Parathyroid adenoma (tissue), 2 donors: Measurements from ENCODE around the gene SDK2.

ENCODE experiments used
- H2AFZ ChIP-seq: fragments of 300-600 bp; sonication (generic); one replicate; pipeline ENCODE4 v1.7.0; 2017; ENCODE audit warnings: antibody characterized with exemption, mild to moderate bottlenecking
- H3K27ac ChIP-seq: fragments of 300-600 bp; sonication (generic); one replicate; pipeline ENCODE4 v1.7.0; 2017
- H3K27me3 ChIP-seq: fragments of 300-600 bp; sonication (generic); one replicate; pipeline ENCODE4 v1.7.0; 2017; ENCODE audit warnings: low read length; ENCODE audit not compliant: control insufficient read depth, insufficient read depth
- H3K36me3 ChIP-seq: fragments of 300-600 bp; sonication (generic); one replicate; pipeline ENCODE4 v1.7.0; 2017; ENCODE audit warnings: low read length; ENCODE audit not compliant: control insufficient read depth, insufficient read depth
- H3K4me1 ChIP-seq: fragments of 300-600 bp; sonication (generic); one replicate; pipeline ENCODE4 v1.7.0; 2017; ENCODE audit warnings: control low read depth
- H3K4me2 ChIP-seq: fragments of 300-600 bp; sonication (generic); one replicate; pipeline ENCODE4 v1.7.0; 2017; ENCODE audit warnings: low read length
- H3K4me3 ChIP-seq: fragments of 300-600 bp; sonication (generic); one replicate; pipeline ENCODE4 v1.7.0; 2017; ENCODE audit warnings: low read depth, low read length
- H3K79me2 ChIP-seq: fragments of 300-600 bp; sonication (generic); one replicate; pipeline ENCODE4 v1.7.0; 2017; ENCODE audit warnings: control low read depth
- H3K9ac ChIP-seq: fragments of 300-600 bp; sonication (generic); one replicate; pipeline ENCODE4 v1.7.0; 2017; ENCODE audit warnings: mild to moderate bottlenecking
- H3K9me3 ChIP-seq: fragments of 300-600 bp; sonication (generic); one replicate; pipeline ENCODE4 v1.7.0; 2017; ENCODE audit warnings: low read length; ENCODE audit not compliant: control insufficient read depth
- CTCF ChIP-seq: fragments of 300-600 bp; sonication (generic); IDR thresholded peaks from one replicate; pipeline ENCODE4 v1.7.0; 2017; ENCODE audit warnings: antibody characterized with exemption, mild to moderate bottlenecking
- donor health status: primary hyperparathyroidism.

Gene SDK2

DNA sequence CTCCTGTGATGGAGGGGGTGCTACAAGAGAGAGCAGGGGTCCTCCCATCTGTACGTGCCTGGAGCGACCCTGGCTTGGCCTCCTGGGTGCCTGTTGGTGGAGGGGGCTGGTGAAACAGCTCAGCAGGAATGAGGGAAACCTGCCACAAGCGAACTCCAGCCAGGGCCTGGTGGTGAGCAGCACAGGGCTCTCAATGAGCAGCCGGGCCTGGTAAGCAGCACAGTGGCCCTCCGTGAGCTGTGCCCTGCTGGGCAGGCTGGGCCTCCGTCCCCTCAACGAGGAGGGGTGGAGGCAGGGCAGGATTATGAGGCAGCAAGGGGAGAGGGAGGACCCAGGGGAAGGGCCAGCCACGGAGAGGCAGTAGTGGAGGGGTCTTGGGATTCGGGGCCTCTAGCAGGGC lies 101.9 kb downstream of the SDK2 start:
- no peaks in the 10 kb centered on the region for H3K79me2 ChIP-seq
- H3K27ac ChIP-seq, result no peak overlapping the region
- no peak overlapping the region for H3K4me2 ChIP-seq
- no peaks in the 10 kb centered on the region for H3K9me3 ChIP-seq
- TF ChIP-seq CTCF, result no peak
- H2AFZ ChIP-seq, result no peak overlapping the region
- H3K36me3 ChIP-seq, result no peaks in the 10 kb centered on the region
- H3K4me3 ChIP-seq, result no peak overlapping the region
- no peaks in the 10 kb centered on the region for H3K4me1 ChIP-seq
- no peak overlapping the region for H3K9ac ChIP-seq
- H3K27me3 ChIP-seq, result no peaks in the 10 kb centered on the region

DNA sequence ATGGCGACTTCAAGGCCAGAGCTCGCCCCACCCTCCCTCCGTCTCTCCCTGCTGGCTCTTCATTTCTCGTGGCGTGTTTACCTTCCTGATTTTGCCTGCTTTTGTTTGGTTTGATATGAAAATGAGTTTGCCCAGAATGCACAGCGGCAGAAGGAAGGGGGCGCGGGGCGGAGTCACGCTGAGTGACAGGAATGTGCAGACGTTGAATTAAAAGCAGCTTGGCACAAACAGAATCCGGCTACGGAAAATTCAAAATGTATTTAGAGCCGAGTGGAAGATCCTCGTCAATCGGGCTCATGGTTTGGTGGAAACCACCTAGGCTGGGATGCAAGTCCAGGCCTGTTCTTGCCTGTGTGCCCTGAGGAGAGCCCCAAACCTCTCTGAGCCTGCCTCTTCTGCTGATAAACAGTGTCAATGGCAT lies 102.7 kb downstream of the SDK2 start:
- Histone ChIP-seq H2AFZ (no peak overlapping the region), H3K9me3 (no peaks in the 10 kb centered on the region), H3K4me2 (no peak overlapping the region), H3K4me1 (no peaks in the 10 kb centered on the region), H3K36me3 (no peaks in the 10 kb centered on the region), H3K79me2 (no peaks in the 10 kb centered on the region), H3K27ac (no peak overlapping the region), H3K4me3 (no peak overlapping the region), H3K27me3 (no peaks in the 10 kb centered on the region), H3K9ac (no peak overlapping the region)
- no peak for TF ChIP-seq CTCF

- Histone ChIP-seq H3K27me3 (no peaks in the 10 kb centered on the region), H3K9me3 (no peaks in the 10 kb centered on the region), H3K9ac (no peak overlapping the region), H3K4me2 (no peak overlapping the region), H3K27ac (no peak overlapping the region), H3K4me3 (no peak overlapping the region), H3K79me2 (no peaks in the 10 kb centered on the region), H3K36me3 (no peaks in the 10 kb centered on the region), H2AFZ (no peak overlapping the region), H3K4me1 (no peaks in the 10 kb centered on the region)
- no peak for TF ChIP-seq CTCF
Observed at GRCh38 chr17:73541111-73541510, 103.1 kb downstream of the SDK2 start.

DNA sequence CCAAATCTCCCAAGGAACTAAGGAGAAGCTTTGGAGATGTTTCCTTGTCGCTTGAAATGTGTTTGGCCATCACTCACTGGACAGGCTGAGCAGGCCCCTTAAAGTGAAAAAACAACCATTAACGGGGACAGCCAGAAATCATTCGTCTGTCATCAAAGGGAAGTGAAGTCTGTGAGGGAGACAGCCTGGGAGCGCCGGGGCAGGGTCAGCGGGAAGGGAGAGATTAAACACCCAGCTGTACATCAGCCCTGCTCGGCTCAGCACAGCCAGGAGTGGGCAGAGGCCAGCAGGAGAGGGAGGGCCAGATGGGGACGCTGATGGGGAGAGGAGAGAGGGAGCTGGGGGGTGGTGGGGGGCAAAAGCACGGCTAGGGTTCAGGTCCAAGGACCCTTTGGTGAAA lies 105.1 kb downstream of the SDK2 start:
- TF ChIP-seq CTCF, result no peak
- Histone ChIP-seq H2AFZ (no peak overlapping the region), H3K27me3 (no peaks in the 10 kb centered on the region), H3K36me3 (no peaks in the 10 kb centered on the region), H3K9ac (no peak overlapping the region), H3K79me2 (no peaks in the 10 kb centered on the region), H3K9me3 (no peaks in the 10 kb centered on the region), H3K4me1 (no peaks in the 10 kb centered on the region), H3K27ac (no peak overlapping the region), H3K4me2 (no peak overlapping the region), H3K4me3 (no peak overlapping the region)

DNA sequence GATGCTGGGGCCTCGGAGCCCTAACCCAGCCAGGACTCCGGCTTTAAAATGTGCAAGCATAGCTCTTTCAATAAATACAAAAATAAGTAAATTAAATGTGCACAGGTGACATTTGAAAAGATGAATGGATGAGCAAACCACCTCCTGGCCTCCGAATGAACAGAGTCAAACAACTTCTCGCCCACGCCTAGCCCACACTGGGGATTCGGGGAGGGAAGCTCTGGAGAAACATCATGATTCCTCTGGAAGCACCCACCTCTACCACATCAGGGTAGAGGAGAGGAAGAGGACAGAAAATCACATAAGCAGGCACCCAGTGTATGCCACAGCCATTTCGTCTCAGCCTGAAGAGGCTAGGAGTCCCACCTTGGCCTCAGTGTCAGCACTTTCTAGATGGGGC lies 105.8 kb downstream of the SDK2 start:
- no peak overlapping the region for H3K4me3 ChIP-seq
- TF ChIP-seq CTCF, result no peak
- H3K9me3 ChIP-seq, result no peaks in the 10 kb centered on the region
- H3K27ac ChIP-seq, result no peak overlapping the region
- H3K27me3 ChIP-seq, result no peaks in the 10 kb centered on the region
- no peaks in the 10 kb centered on the region for H3K36me3 ChIP-seq
- no peaks in the 10 kb centered on the region for H3K4me1 ChIP-seq
- no peak overlapping the region for H3K9ac ChIP-seq
- no peak overlapping the region for H2AFZ ChIP-seq
- H3K79me2 ChIP-seq, result no peaks in the 10 kb centered on the region
- H3K4me2 ChIP-seq, result no peak overlapping the region
